Measurements from ENCODE around the gene CCNI2. TPM values are rescaled to one million over a fixed set of nuclear protein-coding genes. Genes with fewer than 3 reads are reported as not detected.

CCNI2 gene
- total RNA-seq, 2 experiments from 2014 or later: 8.7 to 10.0 TPM

DNA sequence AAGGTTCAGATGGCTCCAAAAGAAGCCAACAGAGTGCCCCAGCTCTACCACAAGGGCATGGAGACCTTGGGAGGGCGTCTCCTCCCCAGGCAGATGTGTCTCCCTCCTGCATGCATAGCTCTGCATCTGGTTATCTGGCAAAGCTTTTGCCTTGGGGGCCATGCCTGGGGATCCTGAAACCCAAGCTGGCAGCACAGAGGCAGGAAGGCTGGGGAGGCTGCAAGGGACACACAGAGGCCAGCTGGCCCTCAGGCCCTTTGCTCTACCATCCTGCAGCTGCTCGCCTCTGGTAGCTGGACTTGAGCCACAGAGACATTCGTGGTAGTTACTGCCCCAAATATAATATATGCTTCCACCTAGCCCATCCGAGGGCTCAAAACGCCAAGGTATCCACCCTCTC is 25.9 kb downstream of the CCNI2 start:
- ATAC-seq (no peak), DNase-seq (no peak)
- ChIA-PET POLR2A (interaction anchor here (1.5 to 2.1 kb wide), 2 partner anchors 8 to 18 kb away, joined by 4 to 8 read pairs; no protein-coding TSS in a partner anchor), CTCF (interaction anchor here (1.4 to 1.5 kb wide), 2 partner anchors 43 to 47 kb away, joined by 3 read pairs; no protein-coding TSS in a partner anchor)
- TF ChIP-seq, protein P1, sequence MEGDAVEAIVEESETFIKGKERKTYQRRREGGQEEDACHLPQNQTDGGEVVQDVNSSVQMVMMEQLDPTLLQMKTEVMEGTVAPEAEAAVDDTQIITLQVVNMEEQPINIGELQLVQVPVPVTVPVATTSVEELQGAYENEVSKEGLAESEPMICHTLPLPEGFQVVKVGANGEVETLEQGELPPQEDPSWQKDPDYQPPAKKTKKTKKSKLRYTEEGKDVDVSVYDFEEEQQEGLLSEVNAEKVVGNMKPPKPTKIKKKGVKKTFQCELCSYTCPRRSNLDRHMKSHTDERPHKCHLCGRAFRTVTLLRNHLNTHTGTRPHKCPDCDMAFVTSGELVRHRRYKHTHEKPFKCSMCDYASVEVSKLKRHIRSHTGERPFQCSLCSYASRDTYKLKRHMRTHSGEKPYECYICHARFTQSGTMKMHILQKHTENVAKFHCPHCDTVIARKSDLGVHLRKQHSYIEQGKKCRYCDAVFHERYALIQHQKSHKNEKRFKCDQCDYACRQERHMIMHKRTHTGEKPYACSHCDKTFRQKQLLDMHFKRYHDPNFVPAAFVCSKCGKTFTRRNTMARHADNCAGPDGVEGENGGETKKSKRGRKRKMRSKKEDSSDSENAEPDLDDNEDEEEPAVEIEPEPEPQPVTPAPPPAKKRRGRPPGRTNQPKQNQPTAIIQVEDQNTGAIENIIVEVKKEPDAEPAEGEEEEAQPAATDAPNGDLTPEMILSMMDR (IDR thresholded peaks at IDR 0.05): no peak
- H3K4me3 Mint-ChIP-seq: no peak overlapping the region
- H3K27me3 Mint-ChIP-seq: peaks cover 3% of the 10 kb centered on the region
- intact Hi-C loops (cut with micrococcal nuclease): no loop called here
- H3K36me3 Mint-ChIP-seq (ENCODE audit: low read depth): no peaks in the 10 kb centered on the region
- H3K4me1 Mint-ChIP-seq (ENCODE audit: low read depth): peaks cover 4% of the 10 kb centered on the region
- H3K27ac Mint-ChIP-seq: no peak overlapping the region
- H3K9me3 Mint-ChIP-seq: no peaks in the 10 kb centered on the region

DNA sequence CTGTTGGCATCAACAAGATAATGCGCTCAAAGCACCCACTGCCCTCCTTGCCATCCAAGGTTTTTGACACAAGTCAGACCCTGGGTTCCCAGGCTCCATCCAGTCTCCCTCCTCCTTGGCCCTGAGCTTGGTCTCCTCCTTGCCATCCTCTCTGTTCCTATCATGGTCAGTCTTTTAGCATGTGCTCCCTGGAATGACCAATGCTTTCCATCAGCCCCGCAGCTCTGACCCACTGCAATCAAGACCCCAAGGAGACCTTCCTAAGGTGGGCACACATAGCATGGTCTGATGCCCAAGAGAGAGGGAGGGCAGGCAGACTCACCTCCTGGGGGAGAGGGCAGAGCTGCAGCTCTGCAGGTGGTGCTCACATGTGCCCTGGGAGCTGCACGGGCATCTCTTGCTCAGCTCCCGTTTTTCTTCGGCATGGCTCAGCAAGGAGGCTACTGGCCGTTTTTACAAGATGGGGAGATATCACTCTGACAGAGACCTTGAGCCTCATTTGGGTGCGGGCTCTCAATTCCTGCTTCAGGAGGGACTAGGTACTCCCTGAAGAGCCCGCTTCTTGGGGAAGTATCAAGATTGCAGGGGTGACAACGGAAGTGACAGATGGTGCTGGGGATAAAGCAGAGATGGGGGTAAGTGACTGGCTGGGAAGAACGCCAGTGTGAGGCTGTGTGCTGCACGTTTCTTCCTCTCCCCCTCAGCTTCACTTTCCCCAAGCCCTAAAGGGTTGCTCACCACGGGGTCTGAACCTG is 26.6 kb downstream of the CCNI2 start:
- Mint-ChIP-seq H3K27ac (no peak overlapping the region), H3K4me1 (ENCODE audit: low read depth) (peaks cover 6% of the 10 kb centered on the region), H3K36me3 (ENCODE audit: low read depth) (no peaks in the 10 kb centered on the region), H3K4me3 (no peak overlapping the region), H3K27me3 (peaks cover 8% of the 10 kb centered on the region), H3K9me3 (no peaks in the 10 kb centered on the region)
- TF ChIP-seq, protein P1 (IDR thresholded peaks at IDR 0.05): no peak
- DNase-seq (no peak), ATAC-seq (no peak)
- intact Hi-C loops (cut with micrococcal nuclease): no loop called here
- CTCF ChIA-PET: interaction anchor here (1.4 to 1.5 kb wide), 2 partner anchors 43 to 46 kb away, joined by 3 read pairs; no protein-coding TSS in a partner anchor
- POLR2A ChIA-PET: interaction anchor here (1.5 to 2.1 kb wide), 2 partner anchors 9 to 19 kb away, joined by 4 to 8 read pairs; no protein-coding TSS in a partner anchor

DNA sequence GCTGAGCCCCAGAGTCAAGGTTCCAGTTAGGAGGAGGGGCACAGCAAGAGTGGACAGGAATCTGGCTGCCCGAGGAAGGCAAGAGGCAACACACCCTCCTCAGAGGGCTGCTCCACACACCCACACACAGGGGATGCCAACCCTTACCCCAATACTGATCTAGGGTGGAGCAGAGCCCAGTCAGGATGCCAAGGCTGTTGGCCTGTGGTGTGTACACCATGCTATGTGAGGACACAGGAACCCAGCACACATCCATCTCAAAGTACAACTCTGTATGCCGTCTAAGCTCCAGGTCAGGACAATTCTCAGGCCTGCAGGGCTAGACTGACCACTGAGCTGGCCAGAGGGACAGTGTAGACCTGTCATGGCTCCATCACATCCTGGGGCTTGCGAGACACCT is 27.2 kb downstream of the CCNI2 start:
- H3K27ac Mint-ChIP-seq: no peak overlapping the region
- H3K9me3 Mint-ChIP-seq: no peaks in the 10 kb centered on the region
- H3K36me3 Mint-ChIP-seq (ENCODE audit: low read depth): no peaks in the 10 kb centered on the region
- DNase-seq: no peak
- ChIA-PET CTCF (interaction anchor here (1.4 to 2.8 kb wide), 3 partner anchors 28 to 46 kb away, joined by 3 to 9 read pairs (median 3); partner anchors contain the start of gene CCNI2), POLR2A (interaction anchor here (1.5 to 2.1 kb wide), 2 partner anchors 9 to 20 kb away, joined by 4 to 8 read pairs; no protein-coding TSS in a partner anchor)
- peaks cover 9% of the 10 kb centered on the region for H3K27me3 Mint-ChIP-seq
- H3K4me1 Mint-ChIP-seq (ENCODE audit: low read depth): peaks cover 6% of the 10 kb centered on the region
- H3K4me3 Mint-ChIP-seq: no peak overlapping the region
- TF ChIP-seq, protein P1 (IDR thresholded peaks at IDR 0.05): no peak
- intact Hi-C loops (cut with micrococcal nuclease): no loop called here
- ATAC-seq: no peak

DNA sequence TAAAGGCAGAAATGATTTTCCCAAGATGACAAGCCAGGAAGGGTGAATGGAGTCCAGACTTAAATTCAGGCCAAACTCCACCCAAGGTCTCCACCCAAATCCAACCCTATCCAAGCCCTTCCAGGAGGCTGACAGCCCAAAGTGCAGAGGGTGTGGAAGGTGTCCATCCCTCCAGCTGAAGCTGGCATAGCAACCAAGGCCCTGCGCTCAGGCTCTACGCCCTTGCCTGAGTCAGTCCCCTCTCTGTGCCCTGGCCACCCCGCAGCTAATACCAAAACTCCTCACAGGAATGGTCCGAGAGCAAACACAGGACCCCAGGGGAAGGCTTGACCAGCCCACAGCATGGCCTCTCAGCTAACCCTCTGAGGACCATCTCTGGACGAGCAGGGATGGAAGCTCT is 27.7 kb downstream of the CCNI2 start:
- ChIA-PET CTCF (interaction anchor here (2.8 kb wide), 1 partner anchor 28 kb away, joined by 9 read pairs; the partner anchor contains the start of gene CCNI2), POLR2A (interaction anchor here (1.8 kb wide), 1 partner anchor 10 kb away, joined by 5 read pairs; no protein-coding TSS in a partner anchor)
- intact Hi-C loops (cut with micrococcal nuclease): no loop called here
- DNase-seq: no peak
- no peaks in the 10 kb centered on the region for H3K36me3 Mint-ChIP-seq (ENCODE audit: low read depth)
- TF ChIP-seq, protein P1 (IDR thresholded peaks at IDR 0.05): no peak
- no peak overlapping the region for H3K27ac Mint-ChIP-seq
- peaks cover 9% of the 10 kb centered on the region for H3K27me3 Mint-ChIP-seq
- H3K9me3 Mint-ChIP-seq: no peaks in the 10 kb centered on the region
- ATAC-seq: no peak
- peaks cover 6% of the 10 kb centered on the region for H3K4me1 Mint-ChIP-seq (ENCODE audit: low read depth)
- H3K4me3 Mint-ChIP-seq: no peak overlapping the region

DNA sequence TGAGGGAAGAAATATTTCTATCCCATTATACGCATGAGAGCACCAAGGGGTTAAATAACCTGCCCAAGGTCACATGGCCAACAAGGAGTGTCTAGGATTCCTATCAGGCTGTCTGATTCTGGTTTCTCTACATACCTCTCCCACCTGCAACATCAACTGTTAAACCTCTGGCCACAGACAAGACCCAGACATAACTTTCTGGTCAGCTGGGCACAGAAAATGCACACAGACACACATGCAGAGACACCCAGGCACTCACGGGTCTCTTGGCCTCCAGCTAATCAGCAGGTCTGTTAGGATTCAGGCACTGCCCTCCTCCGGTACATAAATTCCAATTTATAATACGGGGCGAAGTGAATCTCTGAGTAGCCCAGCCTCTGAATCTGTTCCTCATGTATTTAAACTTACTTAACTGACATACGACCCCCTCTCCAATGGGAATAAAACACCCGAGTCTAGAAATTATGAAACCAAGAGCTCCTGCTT is 28.3 kb downstream of the CCNI2 start:
- TF ChIP-seq, protein P1 (IDR thresholded peaks at IDR 0.05): no peak
- no peak overlapping the region for H3K4me3 Mint-ChIP-seq
- no peak for DNase-seq
- H3K27ac Mint-ChIP-seq: no peak overlapping the region
- POLR2A ChIA-PET: interaction anchor here (0.9 to 1.8 kb wide), 2 partner anchors 10 to 20 kb away, joined by 4 to 5 read pairs; no protein-coding TSS in a partner anchor
- no peak for ATAC-seq
- H3K27me3 Mint-ChIP-seq: peaks cover 9% of the 10 kb centered on the region
- intact Hi-C loops (cut with micrococcal nuclease): no loop called here
- CTCF ChIA-PET: interaction anchor here (2.8 kb wide), 1 partner anchor 29 kb away, joined by 9 read pairs; the partner anchor contains the start of gene CCNI2
- no peaks in the 10 kb centered on the region for H3K9me3 Mint-ChIP-seq
- H3K36me3 Mint-ChIP-seq (ENCODE audit: low read depth): no peaks in the 10 kb centered on the region
- H3K4me1 Mint-ChIP-seq (ENCODE audit: low read depth): peaks cover 6% of the 10 kb centered on the region
